Heart right ventricle (tissue), 16 donors: Measurements from ENCODE around the gene PFKP. TPM values are rescaled to one million over a fixed set of nuclear protein-coding genes. Genes with fewer than 3 reads are reported as not detected.
A peak's percentile ranks its signal among the peaks of the same experiment; 100 is the strongest.

Source experiments
- ATAC-seq, 8 donors: fragments of 200-7000 bp; cut with Tn5 transposase; one replicate each; pipeline ENCODE4 v1.9.1; 2020; ENCODE audit warnings: mild to moderate bottlenecking in 8 of 8, moderate library complexity in 8 of 8, moderate number of reproducible peaks in 1 of 8
- DNase-seq, 2 donors: peaks; one replicate each; pipeline ENCODE4 v3.0.0-alpha.2; 2020
- H3K27ac ChIP-seq, 10 donors: fragments of 200-600 bp; sonication (generic) in 2 of 10; one replicate each; pipeline versions ENCODE4 v1.5.0 to v1.8.0; 2020 to 2022; ENCODE audit warnings: mild to moderate bottlenecking in 3 of 10
- H3K27me3 ChIP-seq, 7 donors: fragments of 200-600 bp; one replicate each; pipeline ENCODE4 v1.8.0; 2021 to 2022; ENCODE audit warnings: mild to moderate bottlenecking in 2 of 7
- H3K36me3 ChIP-seq, 9 donors: fragments of 200-600 bp; sonication (generic) in 1 of 9; one replicate each; pipeline versions ENCODE4 v1.5.0 to v1.8.0; 2020 to 2022; ENCODE audit warnings: mild to moderate bottlenecking in 2 of 9
- H3K4me1 ChIP-seq, 9 donors: fragments of 200-600 bp; sonication (generic) in 1 of 9; one replicate each; pipeline versions ENCODE4 v1.5.0 to v1.8.0; 2020 to 2022; ENCODE audit warnings: mild to moderate bottlenecking in 4 of 9
- H3K4me3 ChIP-seq, 10 donors: fragments of 200-600 bp; sonication (generic) in 2 of 10; one replicate each; pipeline versions ENCODE4 v1.5.0 to v1.8.0; 2020 to 2022; ENCODE audit warnings: mild to moderate bottlenecking in 7 of 10, moderate library complexity in 2 of 10
- H3K9me3 ChIP-seq, 11 donors: fragments of 200-600 bp in 10 of 11; sonication (generic) in 2 of 11; one replicate each; pipeline versions ENCODE4 v1.5.0 to v1.8.0; 2013 to 2022; ENCODE audit warnings: mild to moderate bottlenecking in 2 of 11, control low read depth in 1 of 11, moderate library complexity in 1 of 11
- CTCF ChIP-seq, 9 donors: fragments of 200-600 bp; sonication (generic) in 2 of 9; IDR thresholded peaks; one replicate each; pipeline versions ENCODE4 v1.5.0 to v1.8.0; 2021 to 2022; ENCODE audit warnings: antibody characterized with exemption in 9 of 9, mild to moderate bottlenecking in 5 of 9, moderate library complexity in 1 of 9
- WGBS, 2 donors: extraction: QIAGEN DNeasy Blood & Tissue Kit; methylation state at CpG; one replicate each; pipeline ENCODE4 v1.1.7; 2013; ENCODE audit warnings: inconsistent platforms in 1 of 2; 5-methylcytosine and 5-hydroxymethylcytosine counted together
- intact Hi-C, 10 donors: fragments of 100-400 bp; cut with DNase I; formaldehyde crosslinking; loops; one replicate each; pipeline versions ENCODE4 v1.11.1 to v1.14.2; 2022
- polyA plus RNA-seq, 2 donors: library from polyadenylated mRNA; stranded (reverse); fragments of 200-250 nt; gene quantifications; one replicate each; pipeline ENCODE4 v1.2.3, GENCODE V29; 2013
- total RNA-seq, 10 donors: library from RNA; stranded (reverse); fragmentation: NEBNext Ultra II Directional in 3 of 10; extraction: Animal tissue kit (Norgen Biotek cat#: 25700) in 3 of 10; gene quantifications; one replicate each; pipeline versions ENCODE4 v1.2.1 to v1.2.4, GENCODE V29; 2021 to 2023
- donor health status: Arrhythmogenic right ventricular cardiomyopathy.
- donor health status: ischemic (EF 13 %, LVEDD 7.1; RV severe dilation, severe dysfunction).
- donor health status: healthy with polysubstance abuse.
- donor health status: DM: no; HTN: yes; CAD: no.
- donor health status: DM: no; HTN: no; CAD: no.
- donor health status: ischemic (EF 25% LVEDD 6.9; RV normal size, moderate dysfunction).
- donor health status: ischemic (EF 25% LVEDD 5.7; RV mildly dilated, moderate dysfunction).
- donor health status: healthy.
- donor health status: DM: yes; HTN: yes; CAD: no.
- donor health status: Ischemic cardiomyopathy.
- donor health status: ischemic (EF 35%, LVEDD 5.7; RV mildly dilated, moderate dysfunction).
- donor health status: nonischemic (EF 11% LVEDD 7.7; RV severe dilation, severe dysfunction).
- donor health status: DM: yes; HTN: yes; CAD: no.
- donor health status: PGD.
- donor health status: ischemic (EF 29% LVEDD 5.4; RV normal size, mild dysfunction).
- donor health status: nonischemic (EF 23%, LVEDD 6.1; RV moderate dilation, normal function).

The PFKP gene
- total and polyA plus RNA-seq, 12 donors, result 68.3 to 316 (median 220) TPM

- WGBS, 2 donors, result 60 to 68% methylated on average over 5 of the region's 5 CpGs
- Histone ChIP-seq H3K4me3 (no peak overlapping the region), H3K9me3 (no peaks in the 10 kb centered on the region), H3K36me3 (peaks cover 0 to 80% (median 20%) of the 10 kb centered on the region in 9 donors), H3K27ac (peak overlapping the region; percentile 67 to 86 (median 80)), H3K27me3 (no peaks in the 10 kb centered on the region), H3K4me1 (peaks cover 0 to 71% (median 38%) of the 10 kb centered on the region in 9 donors)
- no peak for DNase-seq
- no peak for ATAC-seq
- no peak for TF ChIP-seq CTCF (IDR thresholded peaks at IDR 0.05)
- intact Hi-C loops, result loop anchor here in 4 of 10 donors (5.0 kb wide), 1 partner anchor 40 kb away; the partner anchor contains the start of gene PFKP (in 4 of the 4)
Observed at GRCh38 chr10:3106928-3107425, 39.6 kb downstream of the PFKP start.

- peak; percentile 68 to 71 for DNase-seq
- Histone ChIP-seq H3K9me3 (no peaks in the 10 kb centered on the region), H3K36me3 (peaks cover 0 to 82% (median 23%) of the 10 kb centered on the region in 9 donors), H3K4me1 (peaks cover 0 to 75% (median 39%) of the 10 kb centered on the region in 9 donors), H3K27me3 (no peaks in the 10 kb centered on the region), H3K4me3 (no peak overlapping the region), H3K27ac (peak overlapping the region; percentile 67 to 86 (median 80))
- WGBS, 2 donors, result 44 to 57% methylated on average over 22 of the region's 22 CpGs
- no peak for TF ChIP-seq CTCF (IDR thresholded peaks at IDR 0.05)
- intact Hi-C loops, result loop anchor here in 4 of 10 donors (5.0 kb wide), 1 partner anchor 40 kb away; the partner anchor contains the start of gene PFKP (in 4 of the 4)
- peak; percentile 81 to 94 (median 88) for ATAC-seq
Observed at GRCh38 chr10:3107426-3107961, 40.1 kb downstream of the PFKP start.

- no peak for TF ChIP-seq CTCF (IDR thresholded peaks at IDR 0.05)
- H3K27ac ChIP-seq, result peak overlapping the region; percentile 67 to 86 (median 80)
- peaks cover 0 to 70% (median 35%) of the 10 kb centered on the region in 9 donors for H3K4me1 ChIP-seq
- H3K4me3 ChIP-seq, result no peak overlapping the region
- H3K36me3 ChIP-seq, result peaks cover 0 to 88% (median 26%) of the 10 kb centered on the region in 9 donors
- 71 to 75% methylated on average over 8 of the region's 8 CpGs for WGBS, 2 donors
- H3K9me3 ChIP-seq, result no peaks in the 10 kb centered on the region
- no peaks in the 10 kb centered on the region for H3K27me3 ChIP-seq
- ATAC-seq (no peak), DNase-seq (no peak)
- intact Hi-C loops, result loop anchor here in 4 of 10 donors (5.0 kb wide), 1 partner anchor 41 kb away; the partner anchor contains the start of gene PFKP (in 4 of the 4)
Observed at GRCh38 chr10:3108033-3108432, 40.7 kb downstream of the PFKP start.

- H3K9me3 ChIP-seq, result no peaks in the 10 kb centered on the region
- H3K27me3 ChIP-seq, result no peaks in the 10 kb centered on the region
- TF ChIP-seq CTCF (IDR thresholded peaks at IDR 0.05), result no peak
- WGBS, 2 donors, result 88 to 95% methylated on average over 21 of the region's 21 CpGs
- peak overlapping the region in 7 of 10 donors; percentile 67 to 86 (median 82) for H3K27ac ChIP-seq
- intact Hi-C loops, result loop anchor here in 4 of 10 donors (5.0 kb wide), 1 partner anchor 41 kb away; the partner anchor contains the start of gene PFKP (in 4 of the 4)
- no peak for DNase-seq
- no peak overlapping the region for H3K4me3 ChIP-seq
- peaks cover 0 to 88% (median 32%) of the 10 kb centered on the region in 9 donors for H3K36me3 ChIP-seq
- H3K4me1 ChIP-seq, result peaks cover 0 to 64% (median 29%) of the 10 kb centered on the region in 9 donors
- ATAC-seq, result no peak
Observed at GRCh38 chr10:3108575-3109105, 41.3 kb downstream of the PFKP start.
